HPDE6-E6E7 (cell line): ENCODE measurements around the gene FOXP1.

ENCODE experiments used
- DNase-seq: peaks from one replicate; pipeline ENCODE4 v3.0.0; 2011; ENCODE audit warnings: missing footprints; ENCODE audit errors: extremely low spot score

The FOXP1 gene

DNA sequence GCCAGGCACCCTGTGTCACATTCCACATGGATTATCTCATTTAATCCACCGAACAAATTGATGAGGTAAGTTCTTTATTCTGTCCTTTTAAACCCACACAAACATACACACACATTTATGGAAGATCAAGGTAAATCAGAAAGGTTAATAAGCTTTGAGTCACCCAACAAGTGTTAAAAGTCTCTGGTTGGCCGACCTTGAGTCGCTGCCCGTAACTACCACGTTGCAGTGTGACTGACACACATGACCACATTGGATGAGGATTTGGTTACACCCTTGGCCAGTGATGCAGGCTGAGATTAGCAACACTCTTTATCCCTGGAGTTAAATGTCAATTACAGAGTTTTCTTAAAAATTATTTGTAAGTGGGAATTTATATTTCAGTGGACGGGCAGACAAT is 19.2 kb downstream of the FOXP1 start:
- no peak for DNase-seq

DNA sequence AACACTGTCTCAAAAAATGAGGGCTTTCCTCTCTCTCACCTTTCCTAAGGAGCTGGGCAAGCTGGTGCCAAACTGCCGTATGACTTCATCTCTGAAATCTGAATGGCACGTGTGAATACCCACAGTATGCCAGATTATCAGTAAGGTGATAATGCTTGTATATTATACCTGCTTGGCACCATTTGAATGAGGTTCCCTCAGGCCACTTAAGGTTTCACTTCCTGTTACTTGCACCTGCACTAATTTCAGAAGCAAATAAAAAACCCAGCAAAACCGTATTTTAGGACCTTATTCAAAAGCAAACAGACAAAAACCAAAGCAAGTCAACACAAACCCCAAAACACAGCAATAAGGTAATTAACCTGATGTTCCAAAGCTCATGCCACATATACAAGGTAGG is 19.7 kb downstream of the FOXP1 start:
- no peak for DNase-seq

GRCh38 chr3:71562938-71563337 is 20.6 kb downstream of the FOXP1 start:
- DNase-seq = no peak

DNA sequence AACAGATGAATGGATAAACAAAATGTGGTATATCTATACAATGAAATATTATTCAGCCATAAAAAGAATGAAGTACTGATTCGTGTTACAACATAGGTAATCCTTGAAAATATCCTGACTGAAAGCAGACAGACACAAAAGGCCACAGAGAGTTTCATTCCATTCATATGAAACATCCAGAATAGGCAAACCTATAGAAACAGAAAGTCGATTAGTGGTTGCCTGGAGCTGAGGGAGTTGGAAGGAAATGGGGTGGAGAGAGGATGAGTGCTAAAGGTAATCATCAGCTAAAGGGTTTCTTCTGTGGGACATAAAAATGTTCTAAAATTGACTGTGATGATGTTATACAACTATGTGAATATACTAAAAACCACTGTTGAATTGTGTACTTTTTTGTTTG is 22.9 kb downstream of the FOXP1 start:
- no peak for DNase-seq

DNA sequence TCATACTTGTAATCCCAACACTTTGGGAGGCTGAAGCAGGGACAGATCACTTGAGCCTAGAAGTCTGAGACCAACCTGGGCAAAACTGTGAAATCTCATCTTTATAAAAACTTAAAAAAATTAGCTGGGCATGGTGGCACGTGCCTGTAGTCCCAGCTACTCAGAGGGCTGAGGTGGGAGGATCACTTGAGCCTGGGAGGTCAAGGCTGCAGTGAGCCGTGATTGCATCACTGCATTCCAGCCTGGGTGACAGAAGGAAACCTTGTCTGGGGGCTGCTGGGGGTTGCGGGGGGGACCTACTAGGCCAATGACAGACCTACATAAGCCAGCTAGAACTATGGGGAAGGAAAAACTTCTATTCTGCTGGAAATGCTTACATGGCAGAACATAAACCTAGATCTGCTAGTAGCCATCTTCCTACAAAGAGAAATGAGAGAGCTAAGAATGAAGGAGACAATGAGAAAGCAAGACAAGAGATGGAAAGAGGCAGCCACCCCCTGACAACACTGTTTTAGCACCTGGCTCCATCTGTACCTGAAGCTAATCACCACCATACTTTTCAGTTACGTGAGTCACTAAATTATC is 23.9 kb downstream of the FOXP1 start:
- DNase-seq = no peak

GRCh38 chr3:71559021-71559420 is 24.5 kb downstream of the FOXP1 start:
- no peak for DNase-seq

DNA sequence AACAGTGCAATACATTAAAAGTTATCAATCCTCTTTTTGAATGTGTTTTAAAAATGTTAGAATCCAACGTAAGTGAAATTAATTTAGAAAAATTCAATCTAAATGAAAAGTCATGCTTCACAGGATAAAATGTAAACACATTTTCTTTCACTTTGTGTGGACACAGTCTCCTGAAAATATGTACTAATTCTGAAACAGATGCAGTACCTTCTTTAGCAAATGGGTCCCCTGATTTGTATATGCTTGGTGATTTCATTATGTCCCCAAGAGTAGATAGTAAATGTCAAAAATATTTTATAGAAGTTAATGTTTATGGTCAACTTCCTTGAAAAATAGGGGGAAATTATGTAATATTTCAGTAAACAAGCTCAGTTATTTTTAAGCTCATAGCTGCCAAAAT is 28.9 kb downstream of the FOXP1 start:
- no peak for DNase-seq

- DNase-seq = no peak
Observed at GRCh38 chr3:71551311-71551919, 32.1 kb downstream of the FOXP1 start.

DNA sequence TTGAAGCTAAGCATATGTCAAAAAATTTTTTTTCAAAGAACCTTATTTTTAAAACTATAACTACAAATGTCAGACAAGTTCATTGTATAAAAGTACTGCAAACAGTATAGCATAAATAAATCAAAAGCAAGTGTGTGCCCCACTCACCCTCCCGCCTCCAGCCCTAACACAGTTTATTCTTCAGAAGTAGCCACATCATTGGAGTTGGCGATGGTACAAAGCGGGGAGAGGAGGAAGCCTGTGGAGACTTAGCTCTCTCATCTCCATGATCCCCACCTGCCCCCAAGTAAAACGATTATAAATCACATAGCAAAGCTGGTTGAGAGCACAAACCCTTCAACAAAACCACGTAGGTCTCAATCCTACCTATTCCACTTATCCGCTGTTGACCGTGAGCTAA is 33.6 kb downstream of the FOXP1 start:
- DNase-seq = no peak

GRCh38 chr3:71548705-71549384 is 34.7 kb downstream of the FOXP1 start:
- DNase-seq = no peak

DNA sequence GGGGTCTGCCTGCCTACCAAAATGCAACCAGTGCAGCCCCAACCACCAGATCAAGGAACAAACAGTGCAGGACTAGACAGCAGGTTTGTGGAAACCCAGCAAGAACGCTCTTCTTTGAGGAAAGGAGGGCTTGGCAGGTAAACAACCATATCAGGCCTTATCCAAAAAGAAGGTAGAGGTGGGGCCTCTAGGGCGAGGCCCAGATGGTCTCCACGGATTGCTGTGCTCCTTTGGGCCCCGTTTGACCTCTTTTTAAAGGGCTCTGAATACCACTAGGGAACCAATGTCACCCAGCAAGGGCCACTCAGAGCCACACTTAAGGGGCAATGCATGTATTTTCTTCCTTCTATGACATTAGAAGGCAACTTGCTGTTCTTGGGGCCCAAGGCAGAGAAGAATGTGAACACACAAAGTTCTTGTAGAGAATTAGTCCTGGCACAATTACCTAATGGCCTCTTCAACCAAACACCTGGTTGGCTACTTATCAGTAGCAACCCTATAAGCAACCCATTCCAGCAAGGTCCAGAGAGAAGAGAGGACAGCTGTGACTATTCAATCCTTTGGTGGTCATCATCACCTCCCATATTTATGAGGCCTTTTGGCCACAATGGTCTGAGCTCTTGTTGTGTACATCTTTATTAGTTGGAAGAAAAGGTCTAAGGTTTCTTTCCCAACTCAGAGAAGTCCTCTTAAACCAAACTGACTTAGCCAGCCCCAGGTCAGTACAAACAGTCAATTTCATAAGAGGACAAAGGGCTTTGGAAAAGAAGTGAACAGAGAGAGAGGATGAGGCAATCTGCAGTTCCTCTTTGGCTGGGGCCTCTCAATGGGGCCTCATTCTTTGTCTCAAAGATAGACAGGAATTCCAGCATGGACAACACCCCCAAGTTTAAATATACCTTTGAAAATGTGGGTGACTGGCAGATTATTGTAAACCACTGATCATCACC is 36.0 kb downstream of the FOXP1 start:
- no peak for DNase-seq

DNA sequence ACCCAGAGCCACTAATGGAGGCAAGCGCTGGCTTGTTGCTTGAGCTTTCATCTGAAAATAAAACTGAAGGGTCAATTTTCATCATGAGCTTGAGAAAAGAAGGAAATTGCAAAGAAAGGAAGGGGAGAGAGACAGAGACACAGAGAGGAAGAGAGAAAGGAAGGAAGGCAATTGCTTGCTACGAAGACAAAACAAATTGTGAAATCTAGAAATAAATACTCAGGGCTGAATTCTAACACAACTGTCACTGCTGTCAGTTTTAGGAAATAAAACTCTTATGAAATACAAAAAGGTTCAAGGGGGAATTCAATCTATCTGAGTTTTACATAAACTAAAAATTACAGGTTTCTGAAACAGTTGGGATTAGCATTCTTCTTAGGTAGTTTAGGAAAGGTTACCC is 36.7 kb downstream of the FOXP1 start:
- DNase-seq = no peak

DNA sequence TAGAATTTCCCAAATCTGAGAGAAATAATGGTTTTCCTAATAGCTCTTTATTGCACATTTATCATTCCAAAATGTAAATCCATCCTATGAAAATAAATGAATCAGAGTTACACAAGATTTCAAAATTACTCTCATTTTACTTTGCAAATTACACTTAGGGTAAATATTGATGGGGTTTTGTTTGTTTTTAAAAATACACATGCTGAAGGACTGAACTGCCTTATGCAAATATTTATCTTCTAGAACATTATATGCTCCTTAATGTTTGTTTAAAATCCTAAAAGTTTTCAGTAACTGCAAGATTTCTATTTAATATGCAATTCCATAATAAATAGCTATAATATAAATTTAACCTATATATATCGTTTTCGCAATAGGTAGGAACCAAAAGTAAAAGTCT is 38.2 kb downstream of the FOXP1 start:
- no peak for DNase-seq

DNA sequence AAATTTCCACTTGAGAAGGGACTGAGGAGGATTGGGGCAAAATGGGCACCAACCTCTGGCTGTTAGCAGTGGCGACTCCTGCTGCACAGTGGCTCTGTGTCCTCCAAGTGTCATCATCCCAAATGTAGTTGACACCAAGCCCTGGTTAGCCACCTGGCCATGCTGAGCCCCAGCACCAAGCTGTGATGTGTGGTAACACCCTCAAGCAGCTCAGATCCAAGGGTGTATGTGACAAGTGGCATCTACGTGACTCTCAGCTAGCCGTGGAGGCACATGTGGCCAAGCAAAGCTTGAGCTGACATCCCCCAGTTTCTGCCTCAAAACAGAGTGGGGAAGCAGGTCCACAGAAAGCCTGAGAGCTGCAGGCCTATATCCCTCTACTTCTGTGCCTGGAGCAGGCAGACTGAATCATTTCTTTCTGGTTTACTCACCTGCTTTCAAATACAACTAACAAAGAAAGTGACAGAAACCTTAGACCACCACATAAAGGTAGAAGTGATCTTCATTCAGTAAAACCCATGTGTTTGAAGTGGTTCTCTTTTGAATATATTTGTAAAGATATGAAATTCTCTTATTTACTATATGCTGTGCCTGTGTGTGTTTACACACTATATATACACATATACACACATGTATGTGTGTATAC is 40.0 kb downstream of the FOXP1 start:
- DNase-seq = no peak

GRCh38 chr3:71542521-71543370 is 40.8 kb downstream of the FOXP1 start:
- no peak for DNase-seq

DNA sequence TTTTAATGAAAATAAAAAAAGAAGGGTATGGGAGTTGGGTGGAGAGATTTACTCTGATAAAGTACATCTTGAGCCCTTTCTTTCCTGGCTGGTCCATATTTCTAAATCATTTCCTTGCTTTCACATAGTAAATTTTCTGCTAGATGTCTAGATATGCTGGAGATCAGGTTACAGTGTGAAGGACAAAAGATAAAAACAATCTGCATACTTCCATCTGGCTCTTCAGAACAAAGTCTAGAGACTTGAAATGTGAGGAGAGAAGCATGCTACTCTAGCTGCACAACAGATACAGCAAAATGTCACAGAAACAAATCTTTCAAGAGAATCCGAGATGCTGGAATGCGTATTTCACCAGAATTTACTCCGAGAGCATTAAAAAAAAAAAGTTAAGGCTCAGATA is 42.2 kb downstream of the FOXP1 start:
- no peak for DNase-seq

GRCh38 chr3:71537211-71537611 is 46.3 kb downstream of the FOXP1 start:
- DNase-seq = peak; percentile 14

DNA sequence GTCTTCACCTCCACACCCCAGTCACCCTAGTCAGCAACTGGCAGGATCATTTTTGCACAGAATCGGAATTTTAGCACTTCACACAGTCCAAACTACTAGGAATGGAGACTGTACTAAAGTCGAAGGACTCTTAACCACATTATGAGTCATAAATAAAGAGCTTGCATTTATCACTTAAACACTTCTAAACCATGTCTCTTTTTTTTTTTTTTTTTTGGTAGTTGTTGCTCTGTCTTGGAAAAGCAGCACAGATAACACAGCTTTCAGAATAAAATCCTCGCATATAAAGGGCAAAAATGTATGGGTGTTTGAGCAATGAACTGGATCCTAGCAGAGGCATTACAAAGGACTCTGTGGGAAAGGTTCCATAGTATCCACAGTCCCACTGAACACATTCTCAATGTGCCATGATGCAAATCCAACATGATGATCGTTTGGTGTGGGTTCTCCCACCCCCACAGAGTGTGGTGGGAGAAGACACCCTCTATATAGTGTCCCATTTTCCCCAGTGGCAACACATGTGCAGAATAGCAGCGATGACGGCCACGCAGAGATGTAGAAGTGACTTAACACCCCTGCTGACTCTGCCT is 47.1 kb downstream of the FOXP1 start:
- DNase-seq = no peak

DNA sequence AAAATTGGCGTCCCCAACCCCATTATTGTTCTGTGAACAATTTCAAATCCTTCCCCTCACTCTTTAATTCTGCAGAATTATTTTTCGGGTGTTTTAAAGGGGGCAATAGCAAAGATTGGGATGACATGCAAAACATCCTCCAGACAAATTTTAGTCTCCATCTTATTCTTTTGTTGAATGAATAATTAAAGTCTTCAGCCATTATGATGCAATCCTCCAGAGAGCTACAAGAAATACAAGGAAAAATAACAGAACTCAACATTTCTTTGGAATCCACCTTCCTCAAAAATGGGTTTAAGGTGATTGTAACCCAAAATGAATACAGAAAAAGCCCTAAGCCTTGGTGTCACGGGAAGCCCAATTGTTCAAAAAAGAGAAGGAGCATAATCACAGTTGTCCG is 49.9 kb downstream of the FOXP1 start:
- DNase-seq = no peak

DNA sequence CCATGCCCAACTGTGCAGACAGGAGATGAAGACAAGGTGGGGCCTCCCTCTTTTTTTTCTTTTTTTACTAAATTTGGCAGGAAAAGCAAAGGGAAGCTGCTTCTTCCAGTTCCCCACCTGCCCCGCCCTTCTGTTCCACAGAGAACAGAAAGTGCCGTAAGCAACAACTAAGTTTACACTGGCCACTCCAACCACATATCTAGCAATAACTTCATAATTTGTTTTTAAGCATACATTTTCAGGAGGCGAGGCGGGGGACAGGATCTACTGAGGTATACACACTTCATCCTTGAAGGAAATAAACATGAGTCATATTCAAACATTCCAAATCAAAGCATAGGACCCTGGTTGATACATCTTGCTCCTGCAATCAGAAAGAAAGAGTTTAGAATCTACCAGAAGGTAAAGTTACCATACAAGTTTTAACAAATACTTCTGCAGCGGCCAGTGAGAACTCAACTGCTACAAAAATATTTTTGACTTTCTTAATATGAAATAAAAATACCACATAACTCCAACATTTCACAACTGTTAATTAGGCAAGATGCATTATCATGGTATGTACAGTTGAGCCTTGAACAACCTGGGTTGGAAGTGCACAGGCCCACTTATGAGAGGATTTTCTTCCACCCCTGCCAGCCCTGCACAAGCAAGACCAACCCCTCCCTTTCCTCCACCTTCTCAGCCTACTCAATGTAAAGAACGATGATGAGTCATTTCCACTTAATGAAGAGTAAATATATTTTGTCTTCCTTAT is 50.7 kb downstream of the FOXP1 start:
- no peak for DNase-seq
